ENCODE measurements around the gene CAPS2.

DNA sequence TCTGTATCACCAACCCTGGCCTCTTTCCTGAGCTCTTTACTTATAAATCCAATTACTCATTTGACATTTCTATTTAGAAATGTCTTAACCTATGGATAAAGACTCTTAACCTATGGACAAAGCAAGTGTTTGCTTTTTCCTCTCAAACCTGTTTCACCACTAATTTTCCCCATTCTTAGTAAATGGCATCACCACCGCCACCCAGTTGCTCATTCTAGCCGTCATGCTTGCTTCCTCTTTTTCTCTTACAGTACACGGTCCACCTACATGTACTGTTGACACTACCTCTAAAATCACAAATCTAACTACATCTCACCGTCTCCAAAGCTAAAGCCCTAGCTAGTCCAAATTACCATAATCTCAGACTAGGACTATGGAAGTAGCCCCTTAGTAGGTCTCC lies 60.0 kb downstream of the CAPS2 start:
- TF ChIP-seq, protein P1, sequence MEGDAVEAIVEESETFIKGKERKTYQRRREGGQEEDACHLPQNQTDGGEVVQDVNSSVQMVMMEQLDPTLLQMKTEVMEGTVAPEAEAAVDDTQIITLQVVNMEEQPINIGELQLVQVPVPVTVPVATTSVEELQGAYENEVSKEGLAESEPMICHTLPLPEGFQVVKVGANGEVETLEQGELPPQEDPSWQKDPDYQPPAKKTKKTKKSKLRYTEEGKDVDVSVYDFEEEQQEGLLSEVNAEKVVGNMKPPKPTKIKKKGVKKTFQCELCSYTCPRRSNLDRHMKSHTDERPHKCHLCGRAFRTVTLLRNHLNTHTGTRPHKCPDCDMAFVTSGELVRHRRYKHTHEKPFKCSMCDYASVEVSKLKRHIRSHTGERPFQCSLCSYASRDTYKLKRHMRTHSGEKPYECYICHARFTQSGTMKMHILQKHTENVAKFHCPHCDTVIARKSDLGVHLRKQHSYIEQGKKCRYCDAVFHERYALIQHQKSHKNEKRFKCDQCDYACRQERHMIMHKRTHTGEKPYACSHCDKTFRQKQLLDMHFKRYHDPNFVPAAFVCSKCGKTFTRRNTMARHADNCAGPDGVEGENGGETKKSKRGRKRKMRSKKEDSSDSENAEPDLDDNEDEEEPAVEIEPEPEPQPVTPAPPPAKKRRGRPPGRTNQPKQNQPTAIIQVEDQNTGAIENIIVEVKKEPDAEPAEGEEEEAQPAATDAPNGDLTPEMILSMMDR (IDR thresholded peaks at IDR 0.05; ENCODE audit: insufficient read depth, low read length, poor library complexity, severe bottlenecking): no peak
- TF ChIP-seq EZH2phosphoT487 (conservative IDR thresholded peaks at IDR 0.05; ENCODE audit: low read length): no peak
